Measurements from ENCODE around the gene ULBP3.

ULBP3 gene

DNA sequence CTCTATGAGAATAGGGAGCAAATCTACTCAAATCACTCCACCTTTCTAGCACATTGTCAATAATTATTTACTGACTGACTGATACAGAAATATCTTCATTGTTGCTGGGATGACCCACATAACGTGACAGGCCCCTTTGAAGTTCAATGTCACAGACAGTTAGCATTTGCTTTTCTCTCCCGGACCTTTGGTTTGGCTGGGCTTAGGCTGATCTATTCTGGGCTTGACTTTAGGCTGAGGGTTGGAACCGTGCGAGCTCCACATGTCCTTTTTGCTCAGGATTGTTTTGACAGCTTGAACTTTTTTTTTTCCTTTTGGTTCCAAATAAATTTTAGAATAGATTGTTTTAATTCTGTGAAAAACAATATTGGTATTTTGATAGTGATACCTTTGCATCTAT is 12.0 kb downstream of the ULBP3 start:
- Histone ChIP-seq H3K4me3 (ENCODE audit: low read depth, low read length, poor library complexity, severe bottlenecking) (no peak overlapping the region), H3K79me2 (ENCODE audit: insufficient read depth, low read length) (no peaks in the 10 kb centered on the region), H2AFZ (ENCODE audit: low read length) (no peak overlapping the region), H3K9ac (ENCODE audit: low read length) (no peak overlapping the region), H3K9me3 (ENCODE audit: low read length) (no peaks in the 10 kb centered on the region), H4K20me1 (ENCODE audit: insufficient read depth, low read length) (no peaks in the 10 kb centered on the region), H3K36me3 (ENCODE audit: insufficient read depth, low read length) (no peaks in the 10 kb centered on the region), H3K27ac (ENCODE audit: low read depth, low read length, poor library complexity, severe bottlenecking) (no peak overlapping the region), H3K9me2 (ENCODE audit: low read depth, low read length) (no peaks in the 10 kb centered on the region), H3K4me2 (ENCODE audit: low read length) (no peak overlapping the region), H3K27me3 (ENCODE audit: insufficient read depth, low read length) (peaks cover 5% of the 10 kb centered on the region; the same call in 1 of the 2 replicates), H3K4me1 (ENCODE audit: insufficient read depth, low read length, severe bottlenecking) (peaks cover 3% of the 10 kb centered on the region), H3F3A (ENCODE audit: insufficient read depth, low read length) (no peaks in the 10 kb centered on the region)
- TF ChIP-seq, protein P1, sequence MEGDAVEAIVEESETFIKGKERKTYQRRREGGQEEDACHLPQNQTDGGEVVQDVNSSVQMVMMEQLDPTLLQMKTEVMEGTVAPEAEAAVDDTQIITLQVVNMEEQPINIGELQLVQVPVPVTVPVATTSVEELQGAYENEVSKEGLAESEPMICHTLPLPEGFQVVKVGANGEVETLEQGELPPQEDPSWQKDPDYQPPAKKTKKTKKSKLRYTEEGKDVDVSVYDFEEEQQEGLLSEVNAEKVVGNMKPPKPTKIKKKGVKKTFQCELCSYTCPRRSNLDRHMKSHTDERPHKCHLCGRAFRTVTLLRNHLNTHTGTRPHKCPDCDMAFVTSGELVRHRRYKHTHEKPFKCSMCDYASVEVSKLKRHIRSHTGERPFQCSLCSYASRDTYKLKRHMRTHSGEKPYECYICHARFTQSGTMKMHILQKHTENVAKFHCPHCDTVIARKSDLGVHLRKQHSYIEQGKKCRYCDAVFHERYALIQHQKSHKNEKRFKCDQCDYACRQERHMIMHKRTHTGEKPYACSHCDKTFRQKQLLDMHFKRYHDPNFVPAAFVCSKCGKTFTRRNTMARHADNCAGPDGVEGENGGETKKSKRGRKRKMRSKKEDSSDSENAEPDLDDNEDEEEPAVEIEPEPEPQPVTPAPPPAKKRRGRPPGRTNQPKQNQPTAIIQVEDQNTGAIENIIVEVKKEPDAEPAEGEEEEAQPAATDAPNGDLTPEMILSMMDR (IDR thresholded peaks at IDR 0.05; ENCODE audit: low read length) = no peak
- no peak for TF ChIP-seq EZH2 (IDR thresholded peaks at IDR 0.05; ENCODE audit: borderline replicate concordance, low read length)

DNA sequence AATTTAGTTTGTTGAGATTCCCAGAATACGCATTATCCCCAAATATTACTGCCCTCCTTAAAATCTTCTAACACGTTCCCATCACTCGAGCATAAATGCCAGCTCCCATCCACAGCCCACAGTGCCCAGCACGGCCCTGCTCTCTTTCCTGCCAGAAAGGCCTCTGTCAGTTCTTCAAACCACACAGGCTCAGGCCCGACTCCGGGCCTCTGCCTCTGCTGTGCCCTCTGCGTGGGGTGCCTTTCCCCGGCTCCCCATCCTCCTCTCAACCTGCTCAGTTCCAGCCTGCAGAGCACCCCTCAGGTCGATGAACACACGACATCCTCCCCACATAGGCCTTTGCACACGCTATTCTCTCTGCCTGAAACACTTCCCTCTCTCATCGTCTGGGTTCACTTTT is 12.8 kb downstream of the ULBP3 start:
- no peaks in the 10 kb centered on the region for H3K9me2 ChIP-seq (ENCODE audit: low read depth, low read length)
- no peak overlapping the region for H3K4me2 ChIP-seq (ENCODE audit: low read length)
- TF ChIP-seq, protein P1 (IDR thresholded peaks at IDR 0.05; ENCODE audit: low read length) = no peak
- no peak for TF ChIP-seq EZH2 (IDR thresholded peaks at IDR 0.05; ENCODE audit: borderline replicate concordance, low read length)
- H3K79me2 ChIP-seq (ENCODE audit: insufficient read depth, low read length) = no peaks in the 10 kb centered on the region
- H3K27me3 ChIP-seq (ENCODE audit: insufficient read depth, low read length) = peaks cover 5% of the 10 kb centered on the region; the same call in 1 of the 2 replicates
- no peak overlapping the region for H3K27ac ChIP-seq (ENCODE audit: low read depth, low read length, poor library complexity, severe bottlenecking)
- no peaks in the 10 kb centered on the region for H3F3A ChIP-seq (ENCODE audit: insufficient read depth, low read length)
- no peak overlapping the region for H3K9ac ChIP-seq (ENCODE audit: low read length)
- no peaks in the 10 kb centered on the region for H3K9me3 ChIP-seq (ENCODE audit: low read length)
- no peak overlapping the region for H2AFZ ChIP-seq (ENCODE audit: low read length)
- H3K36me3 ChIP-seq (ENCODE audit: insufficient read depth, low read length) = no peaks in the 10 kb centered on the region
- H3K4me1 ChIP-seq (ENCODE audit: insufficient read depth, low read length, severe bottlenecking) = peaks cover 3% of the 10 kb centered on the region
- H3K4me3 ChIP-seq (ENCODE audit: low read depth, low read length, poor library complexity, severe bottlenecking) = no peak overlapping the region
- H4K20me1 ChIP-seq (ENCODE audit: insufficient read depth, low read length) = no peaks in the 10 kb centered on the region

DNA sequence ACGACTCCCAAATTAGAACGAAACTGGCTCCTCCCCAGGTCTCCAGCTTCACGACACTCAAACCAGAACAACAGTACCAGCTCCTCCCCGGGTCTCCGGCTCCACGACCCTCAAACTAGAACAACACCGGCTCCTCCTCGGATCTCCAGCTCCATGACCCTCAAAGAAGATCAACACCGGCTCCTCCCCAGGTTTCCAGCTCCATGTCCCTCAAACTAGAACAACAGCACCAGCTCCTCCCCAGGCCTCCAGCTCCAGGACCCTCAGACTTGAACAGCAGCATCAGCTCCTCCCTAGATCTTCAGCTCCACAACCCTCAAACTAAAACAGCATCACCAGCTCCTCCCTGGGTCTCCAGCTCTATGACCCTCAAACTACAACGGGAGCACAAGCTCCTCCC is 13.8 kb downstream of the ULBP3 start:
- H3K79me2 ChIP-seq (ENCODE audit: insufficient read depth, low read length) = no peaks in the 10 kb centered on the region
- H2AFZ ChIP-seq (ENCODE audit: low read length) = no peak overlapping the region
- TF ChIP-seq, protein P1 (IDR thresholded peaks at IDR 0.05; ENCODE audit: low read length) = no peak
- no peak for TF ChIP-seq EZH2 (IDR thresholded peaks at IDR 0.05; ENCODE audit: borderline replicate concordance, low read length)

More for the DNA sequence above, 13.8 kb downstream of the ULBP3 start:
- Histone ChIP-seq H3K9me3 (ENCODE audit: low read length) (no peaks in the 10 kb centered on the region), H4K20me1 (ENCODE audit: insufficient read depth, low read length) (no peaks in the 10 kb centered on the region), H3K27me3 (ENCODE audit: insufficient read depth, low read length) (peaks cover 5% of the 10 kb centered on the region; the same call in 1 of the 2 replicates), H3K27ac (ENCODE audit: low read depth, low read length, poor library complexity, severe bottlenecking) (no peak overlapping the region), H3K4me3 (ENCODE audit: low read depth, low read length, poor library complexity, severe bottlenecking) (no peak overlapping the region), H3K9ac (ENCODE audit: low read length) (no peak overlapping the region), H3K9me2 (ENCODE audit: low read depth, low read length) (no peaks in the 10 kb centered on the region), H3K4me1 (ENCODE audit: insufficient read depth, low read length, severe bottlenecking) (peaks cover 2% of the 10 kb centered on the region), H3K4me2 (ENCODE audit: low read length) (no peak overlapping the region), H3K36me3 (ENCODE audit: insufficient read depth, low read length) (no peaks in the 10 kb centered on the region), H3F3A (ENCODE audit: insufficient read depth, low read length) (no peaks in the 10 kb centered on the region)
